GM21423 (cell line): Measurements from ENCODE around the gene C2orf42.
A peak's percentile ranks its signal among the peaks of the same experiment; 100 is the strongest.
"Not testable (repeated sequence)": the region's sequence is repeated elsewhere in the genome, so short reads cannot be mapped to it uniquely, and the experiment has no call there.

Experiments used
- ATAC-seq: cut with Tn5 transposase; IDR thresholded peaks from one replicate; pipeline ENCODE4 v1.9.1; 2021; ENCODE audit warnings: mild to moderate bottlenecking, moderate library complexity; ENCODE audit not compliant: unreplicated experiment

The C2orf42 gene

GRCh38 chr2:70133491-70134322, 57.1 kb downstream of the C2orf42 start:
- no peak for ATAC-seq

DNA sequence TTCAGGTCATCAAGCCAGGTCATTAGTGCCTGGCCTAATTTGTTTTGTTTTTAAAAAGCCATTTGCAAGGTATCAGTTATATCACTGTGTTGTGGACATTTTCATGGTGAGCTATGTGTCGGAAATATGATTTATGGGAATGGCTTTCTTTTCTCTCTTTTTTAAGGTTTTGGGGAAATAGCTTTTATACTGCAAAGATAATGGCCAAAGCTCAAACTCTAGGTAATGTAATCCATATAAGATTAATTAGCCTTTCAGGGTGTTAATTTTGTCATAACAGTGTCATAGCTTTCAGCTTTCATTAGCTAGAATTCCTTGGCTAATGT, 57.7 kb downstream of the C2orf42 start:
- no peak for ATAC-seq

DNA sequence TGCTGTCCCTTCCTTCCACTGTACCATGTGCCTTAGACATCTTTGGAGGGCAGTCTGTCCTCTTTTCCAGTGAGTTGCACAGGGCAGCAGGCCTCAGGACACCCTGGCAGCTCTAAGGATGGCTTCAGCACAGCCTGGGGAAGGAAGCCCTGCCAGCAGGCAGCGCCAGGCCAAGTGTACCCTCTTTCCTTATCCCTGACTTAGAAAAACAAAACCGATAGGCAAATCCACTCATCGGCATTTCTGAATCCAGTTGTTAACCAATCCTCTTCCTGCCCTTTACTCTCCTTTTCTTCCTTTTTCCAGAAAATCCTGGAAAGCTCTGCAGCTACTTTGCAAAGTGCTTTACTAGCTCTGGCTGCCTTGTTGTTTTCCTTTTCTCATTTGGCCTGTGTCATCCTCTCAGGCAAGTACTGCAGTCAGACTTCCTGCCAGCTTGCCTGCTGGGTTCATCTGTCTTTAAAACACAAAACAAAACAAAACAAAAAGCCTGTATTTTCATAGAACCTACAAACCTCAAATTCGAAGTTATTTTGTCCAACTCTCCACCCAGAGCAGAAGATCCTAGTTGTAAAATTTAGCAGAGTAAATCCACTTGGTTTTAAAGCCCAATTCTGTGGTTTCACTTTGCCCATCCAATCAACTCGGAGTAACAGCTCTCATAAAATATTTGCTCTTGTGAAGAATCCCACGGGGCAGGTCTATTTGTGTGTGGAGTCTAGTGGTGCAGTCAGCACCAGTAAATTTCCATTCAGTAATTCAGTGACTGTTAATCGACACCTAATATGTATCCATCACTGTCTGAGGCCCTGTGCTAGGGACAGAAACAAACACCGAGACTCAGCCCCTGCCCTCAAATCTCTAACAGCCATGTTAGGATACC, 58.3 kb downstream of the C2orf42 start:
- peak; percentile 55 for ATAC-seq

DNA sequence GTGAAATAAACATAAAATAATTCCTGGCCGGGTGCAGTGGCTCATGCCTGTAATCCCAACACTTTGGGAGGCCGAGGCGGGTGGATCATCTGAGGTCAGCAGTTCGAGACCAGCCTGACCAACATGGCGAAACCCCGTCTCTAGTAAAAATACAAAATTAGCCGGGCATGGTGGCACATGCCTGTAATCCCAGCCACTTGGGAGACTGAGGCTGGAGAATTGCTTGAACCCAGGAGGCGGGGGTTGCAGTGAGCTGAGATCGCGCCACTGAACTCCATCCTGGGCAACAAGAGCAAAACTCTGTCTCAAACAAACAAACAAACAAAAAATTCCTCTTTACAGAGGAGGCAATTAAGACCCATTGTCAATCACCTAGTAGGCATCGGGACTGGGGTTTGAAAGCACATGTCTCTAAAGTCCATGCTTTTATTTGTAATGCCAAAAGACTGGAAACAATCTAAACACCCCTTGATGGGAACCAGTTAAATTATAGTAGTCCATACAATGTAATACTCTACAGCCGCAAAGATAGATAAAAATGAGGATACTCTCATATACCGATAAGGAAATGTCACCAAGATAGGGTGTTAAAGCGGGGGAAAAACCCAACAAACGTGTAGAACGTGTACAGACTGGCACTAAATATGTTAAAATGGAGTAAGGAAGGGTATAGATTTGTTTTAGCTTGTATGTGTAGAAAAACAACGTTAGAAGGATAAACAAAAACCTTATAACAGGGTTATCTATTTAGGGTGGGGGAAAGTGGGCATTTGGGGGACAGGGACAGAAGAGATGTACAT, 59.3 kb downstream of the C2orf42 start:
- not testable (repeated sequence) for ATAC-seq

GRCh38 chr2:70128005-70128404, 62.8 kb downstream of the C2orf42 start:
- ATAC-seq = no peak

DNA sequence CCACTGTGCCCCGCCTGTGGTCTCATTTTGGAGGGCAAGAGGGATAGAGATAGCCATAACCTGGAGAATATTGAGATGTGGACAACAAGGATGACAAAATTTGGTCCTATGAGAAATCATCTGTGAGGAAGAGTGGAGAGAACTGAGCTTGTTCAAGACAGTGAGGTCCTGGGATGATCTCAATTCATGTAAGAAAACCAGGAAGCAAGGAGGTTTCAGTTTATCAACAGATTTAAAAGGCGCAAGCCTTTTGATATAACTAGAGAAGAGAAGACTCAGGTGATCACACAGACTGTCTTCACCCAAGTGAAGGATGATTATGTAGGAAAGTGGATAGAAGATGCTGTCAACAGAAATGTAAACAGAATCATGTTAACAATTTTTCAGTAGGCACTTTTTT, 64.4 kb downstream of the C2orf42 start:
- ATAC-seq = no peak

- no peak for ATAC-seq
These were observed 65.3 kb downstream of the C2orf42 start for GRCh38 chr2:70125498-70125898.

GRCh38 chr2:70124983-70125480, 65.8 kb downstream of the C2orf42 start:
- peak; percentile 34 for ATAC-seq

DNA sequence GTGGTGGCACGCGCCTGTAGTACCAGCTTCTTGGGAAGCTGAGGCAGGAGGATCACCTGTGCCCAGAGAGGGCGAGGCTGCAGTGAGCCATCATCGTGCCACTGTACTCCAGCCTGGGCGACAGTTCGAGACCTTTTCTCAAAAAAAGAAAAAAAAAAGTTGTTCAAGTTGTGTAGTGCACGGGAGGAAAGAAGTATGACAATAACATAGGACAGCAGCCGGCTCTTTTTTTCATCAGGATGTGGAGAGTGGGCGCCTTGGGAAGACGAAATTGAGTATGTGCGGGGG, 67.0 kb downstream of the C2orf42 start:
- no peak for ATAC-seq

- no peak for ATAC-seq
These were observed 67.6 kb downstream of the C2orf42 start for GRCh38 chr2:70123051-70123828.

DNA sequence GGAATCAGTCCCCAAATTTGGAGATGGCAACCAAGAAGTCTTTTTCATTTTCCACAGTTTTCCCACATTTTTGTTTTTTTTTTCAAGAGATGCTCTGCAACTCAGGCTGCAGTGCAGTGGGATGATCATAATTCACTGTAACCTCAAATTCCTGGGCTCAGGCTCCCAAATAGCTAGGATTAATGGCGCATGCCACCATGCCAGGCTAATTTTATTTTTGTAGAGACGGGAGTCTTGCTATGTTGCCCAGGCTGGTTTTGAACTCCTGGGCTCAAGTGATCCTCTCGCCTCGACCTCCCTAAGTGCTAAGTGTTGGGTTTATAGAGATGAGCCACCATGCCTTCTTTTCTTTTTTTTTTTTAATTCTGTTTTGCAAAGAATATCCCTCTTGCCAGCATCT, 68.3 kb downstream of the C2orf42 start:
- no peak for ATAC-seq

- ATAC-seq = no peak
These were observed 69.0 kb downstream of the C2orf42 start for GRCh38 chr2:70121627-70122372.

- no peak for ATAC-seq
These were observed 71.9 kb downstream of the C2orf42 start for GRCh38 chr2:70118798-70119454.

- no peak for ATAC-seq
These were observed 73.8 kb downstream of the C2orf42 start for GRCh38 chr2:70116936-70117552.

- ATAC-seq = peak; percentile 46
These were observed 75.0 kb downstream of the C2orf42 start for GRCh38 chr2:70115646-70116442.

GRCh38 chr2:70113359-70114070, 77.3 kb downstream of the C2orf42 start:
- ATAC-seq = no peak
